HL-60 (cell line): Measurements from ENCODE around the gene SLC22A1.
"Not testable (repeated sequence)": the region's sequence is repeated elsewhere in the genome, so short reads cannot be mapped to it uniquely, and the experiment has no call there.

Source experiments
- DNase-seq, 2 experiments: peaks; one replicate each; pipeline ENCODE4 v3.0.0-alpha.2; 2010 to 2020; ENCODE audit warnings: low read depth in 1 of 2, low spot score in 1 of 2
- H3K27ac ChIP-seq: fragments of 250-450 bp; sonication (Bioruptor Pico); replicated peaks from 2 replicates; pipeline ENCODE4 v1.5.1; 2020; ENCODE audit warnings: mild to moderate bottlenecking, moderate library complexity
- H3K27me3 ChIP-seq: fragments of 250-450 bp; sonication (Bioruptor Pico); 2 replicates; pipeline ENCODE4 v1.5.1; 2021; ENCODE audit warnings: mild to moderate bottlenecking, moderate library complexity; ENCODE audit not compliant: insufficient read depth, poor library complexity, severe bottlenecking
- H3K4me3 ChIP-seq: replicated peaks from 2 replicates; pipeline ENCODE4 v1.5.1; 2011; ENCODE audit warnings: mild to moderate bottlenecking, control low read depth, low read length; ENCODE audit not compliant: insufficient read depth
- CTCF ChIP-seq: IDR thresholded peaks from one replicate; pipeline ENCODE4 v1.5.1; 2011; ENCODE audit warnings: low read length, control low read depth, inconsistent platforms; ENCODE audit not compliant: insufficient read depth
- GABPA ChIP-seq: IDR thresholded peaks from 2 replicates; pipeline ENCODE4 v1.6.1; 2012; ENCODE audit warnings: low read depth
- POLR2AphosphoS5 ChIP-seq: IDR thresholded peaks from 2 replicates; pipeline ENCODE4 v1.6.1; 2012; ENCODE audit warnings: low read depth
- REST ChIP-seq: IDR thresholded peaks from 2 replicates; pipeline ENCODE4 v1.6.1; 2012; ENCODE audit warnings: low read depth; ENCODE audit not compliant: insufficient replicate concordance
- SPI1 ChIP-seq: IDR thresholded peaks from 2 replicates; pipeline ENCODE4 v1.6.1; 2012; ENCODE audit warnings: low read depth, mild to moderate bottlenecking, borderline replicate concordance

SLC22A1 gene

GRCh38 chr6:160133441-160134336 lies 12.1 kb downstream of the SLC22A1 start:
- Histone ChIP-seq H3K4me3 (no peak overlapping the region), H3K27me3 (peaks cover 2% of the 10 kb centered on the region), H3K27ac (no peak overlapping the region)
- no peak for DNase-seq
- TF ChIP-seq GABPA (no peak), CTCF (no peak), SPI1 (no peak), POLR2AphosphoS5 (no peak), REST (no peak)

- H3K4me3 ChIP-seq, DNase-seq, H3K27ac ChIP-seq, H3K27me3 ChIP-seq: not testable (repeated sequence)
Observed at GRCh38 chr6:160134337-160134751, 12.7 kb downstream of the SLC22A1 start.

- DNase-seq = no peak
- Histone ChIP-seq H3K27ac (no peak overlapping the region), H3K4me3 (no peak overlapping the region), H3K27me3 (peaks cover 2% of the 10 kb centered on the region)
- TF ChIP-seq CTCF = no peak
- TF ChIP-seq REST = no peak
- TF ChIP-seq POLR2AphosphoS5 = no peak
- no peak for TF ChIP-seq GABPA
- no peak for TF ChIP-seq SPI1
Observed at GRCh38 chr6:160134779-160135547, 13.3 kb downstream of the SLC22A1 start.

GRCh38 chr6:160135907-160136655 lies 14.5 kb downstream of the SLC22A1 start:
- no peak for DNase-seq

More at GRCh38 chr6:160135907-160136655, 14.5 kb downstream of the SLC22A1 start:
- H3K27me3 ChIP-seq = peaks cover 2% of the 10 kb centered on the region
- TF ChIP-seq CTCF (no peak), POLR2AphosphoS5 (no peak), GABPA (no peak), SPI1 (no peak), REST (no peak)
- no peak overlapping the region for H3K27ac ChIP-seq
- no peak overlapping the region for H3K4me3 ChIP-seq
